HT1080 (cell line): Measurements from ENCODE around the gene TEK. TPM values are rescaled to one million over a fixed set of nuclear protein-coding genes. Genes with fewer than 3 reads are reported as not detected.
"Not testable (repeated sequence)": the region's sequence is repeated elsewhere in the genome, so short reads cannot be mapped to it uniquely, and the experiment has no call there.

ENCODE experiments used
- DNase-seq: peaks from one replicate; pipeline ENCODE4 v3.0.0-alpha.2; 2015; ENCODE audit warnings: low read depth
- small RNA-seq: library from RNA; depleted of rRNA; stranded (forward); fragments of <200 nt; gene quantifications from one replicate; pipeline ENCODE3, GENCODE V24; 2014
- total RNA-seq: library from RNA; depleted of rRNA; stranded (reverse); fragments of >200 nt; shearing (Covaris generic); gene quantifications from 2 replicates; pipeline ENCODE4 v1.2.3, GENCODE V29; 2014; rRNA removed

TEK gene
- total RNA-seq, 1 experiment from 2014 or later: 0.26 TPM

DNA sequence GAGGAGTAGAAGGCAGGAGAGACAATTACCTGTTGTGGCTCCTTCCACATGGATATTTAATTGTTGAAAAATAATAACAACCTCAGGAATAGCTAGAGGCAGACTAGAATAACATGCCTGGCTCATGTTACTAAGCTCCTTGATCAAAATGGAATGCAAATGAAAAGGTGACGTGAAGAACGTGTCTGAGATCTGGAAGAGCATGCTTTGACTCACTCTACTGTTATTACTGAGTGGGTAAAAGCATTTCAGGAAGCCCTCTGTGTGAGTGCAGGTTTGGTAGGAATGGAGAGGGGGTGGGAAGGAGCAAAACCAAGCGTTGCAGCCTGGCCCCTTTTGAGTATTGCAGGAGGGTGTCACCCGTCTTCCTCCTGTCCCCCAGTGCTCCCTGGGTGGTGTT lies 103.2 kb downstream of the TEK start:
- DNase-seq: no peak

DNA sequence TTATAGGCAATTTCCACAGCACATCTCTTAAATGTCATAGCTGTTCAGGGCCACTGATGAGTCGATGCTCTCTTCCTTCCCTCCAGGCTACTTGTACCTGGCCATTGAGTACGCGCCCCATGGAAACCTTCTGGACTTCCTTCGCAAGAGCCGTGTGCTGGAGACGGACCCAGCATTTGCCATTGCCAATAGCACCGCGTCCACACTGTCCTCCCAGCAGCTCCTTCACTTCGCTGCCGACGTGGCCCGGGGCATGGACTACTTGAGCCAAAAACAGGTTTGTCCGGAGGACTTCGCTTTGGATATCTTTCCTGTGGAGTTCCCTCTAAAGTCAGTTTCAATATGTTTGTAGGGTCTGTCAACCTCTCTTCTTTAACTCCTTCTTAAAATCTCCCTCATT lies 103.6 kb downstream of the TEK start:
- DNase-seq: no peak

DNA sequence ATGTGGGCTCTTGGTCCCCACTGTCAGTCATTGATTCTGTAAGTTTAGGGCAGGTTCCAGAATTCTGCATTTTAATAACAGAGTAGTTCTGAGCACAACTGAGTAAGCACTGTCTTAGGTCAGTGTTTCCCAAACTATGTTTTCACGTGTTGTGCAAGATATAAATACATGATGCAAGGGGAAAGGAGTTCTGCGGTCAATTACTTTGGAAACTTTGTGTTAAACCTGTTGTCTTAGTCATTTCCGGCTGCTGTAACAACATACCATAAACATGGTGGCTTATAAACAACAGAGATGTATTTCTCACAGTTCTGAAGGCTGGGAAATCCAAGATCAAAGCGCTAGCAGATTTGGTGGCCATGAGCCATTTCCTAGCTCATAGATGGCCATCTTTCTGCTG lies 118.2 kb downstream of the TEK start:
- peak; percentile 76 for DNase-seq

DNA sequence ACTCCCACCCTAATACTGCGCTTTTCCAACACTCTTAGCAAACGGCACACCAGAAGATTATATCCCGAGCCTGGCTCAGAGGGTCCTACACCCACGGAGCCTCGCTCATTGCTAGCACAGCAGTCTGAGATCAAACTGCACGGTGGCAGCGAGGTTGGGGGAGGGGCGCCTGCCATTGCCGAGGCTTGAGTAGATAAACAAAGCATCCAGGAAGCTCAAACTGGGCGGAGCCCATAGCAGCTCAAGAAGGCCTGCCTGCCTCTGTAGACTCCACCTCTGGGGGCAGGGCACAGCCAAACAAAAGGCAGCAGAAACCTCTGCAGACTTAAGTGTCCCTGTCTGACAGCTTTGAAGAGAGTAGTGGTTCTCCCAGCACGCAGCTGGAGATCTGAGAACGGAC lies 130.6 kb downstream of the TEK start:
- not testable (repeated sequence) for DNase-seq

DNA sequence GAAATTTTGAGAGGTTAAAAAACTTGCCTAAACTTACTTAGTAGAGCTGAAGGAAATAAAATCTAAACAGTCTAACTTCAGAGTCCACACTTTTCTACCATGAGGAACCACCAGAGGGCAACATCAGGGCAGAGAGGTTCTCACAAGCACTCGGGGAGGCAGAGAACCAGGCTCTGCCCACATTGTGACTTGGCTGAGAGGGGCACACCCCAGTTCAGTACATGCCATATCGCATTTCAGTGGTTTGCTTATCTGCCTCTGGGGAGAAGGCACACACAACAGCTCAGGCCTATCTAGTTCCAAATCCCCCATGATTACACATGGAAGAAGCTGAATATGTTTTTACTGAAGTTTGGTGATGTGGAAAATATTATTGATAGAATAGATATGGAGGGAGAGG lies 138.7 kb downstream of the TEK start:
- DNase-seq: peak; percentile 66

DNA sequence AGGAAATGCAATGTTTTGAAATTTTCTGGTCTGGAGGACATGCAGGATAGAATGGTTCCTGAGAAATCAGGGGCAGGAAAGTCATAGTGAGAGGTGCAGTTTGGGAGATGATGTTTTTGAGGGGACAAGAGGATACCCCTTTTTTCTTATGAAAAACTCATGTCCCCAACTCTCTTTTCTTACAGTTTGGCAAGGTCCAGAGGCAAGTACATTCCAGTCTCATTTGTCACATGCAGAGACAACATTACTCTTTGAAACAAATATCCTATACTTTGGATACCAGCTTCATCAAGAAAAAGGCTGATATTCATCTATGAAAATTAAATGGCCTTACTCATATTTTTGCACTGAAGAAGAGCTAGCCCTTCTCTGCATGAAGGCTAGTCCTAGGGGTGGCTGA lies 139.7 kb downstream of the TEK start:
- no peak for DNase-seq

DNA sequence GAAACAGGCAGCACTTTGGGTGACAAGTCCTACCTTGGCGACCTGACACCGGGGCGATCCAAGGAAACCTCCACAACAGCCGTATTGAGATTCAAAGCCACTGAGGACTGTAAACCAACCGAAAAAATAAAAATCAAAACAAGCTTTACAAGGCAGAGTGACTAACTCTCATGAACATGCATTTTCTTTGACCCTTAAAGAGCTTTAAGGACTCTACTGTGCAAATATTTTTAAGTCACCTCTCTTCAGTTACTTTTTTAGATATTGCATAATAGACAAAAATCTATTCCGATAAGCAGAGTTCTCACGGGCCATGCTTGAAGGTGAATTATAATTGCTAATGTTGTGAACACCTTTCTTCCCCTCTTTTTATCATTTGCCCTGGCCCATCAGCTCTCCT lies 149.6 kb downstream of the TEK start:
- DNase-seq: no peak

DNA sequence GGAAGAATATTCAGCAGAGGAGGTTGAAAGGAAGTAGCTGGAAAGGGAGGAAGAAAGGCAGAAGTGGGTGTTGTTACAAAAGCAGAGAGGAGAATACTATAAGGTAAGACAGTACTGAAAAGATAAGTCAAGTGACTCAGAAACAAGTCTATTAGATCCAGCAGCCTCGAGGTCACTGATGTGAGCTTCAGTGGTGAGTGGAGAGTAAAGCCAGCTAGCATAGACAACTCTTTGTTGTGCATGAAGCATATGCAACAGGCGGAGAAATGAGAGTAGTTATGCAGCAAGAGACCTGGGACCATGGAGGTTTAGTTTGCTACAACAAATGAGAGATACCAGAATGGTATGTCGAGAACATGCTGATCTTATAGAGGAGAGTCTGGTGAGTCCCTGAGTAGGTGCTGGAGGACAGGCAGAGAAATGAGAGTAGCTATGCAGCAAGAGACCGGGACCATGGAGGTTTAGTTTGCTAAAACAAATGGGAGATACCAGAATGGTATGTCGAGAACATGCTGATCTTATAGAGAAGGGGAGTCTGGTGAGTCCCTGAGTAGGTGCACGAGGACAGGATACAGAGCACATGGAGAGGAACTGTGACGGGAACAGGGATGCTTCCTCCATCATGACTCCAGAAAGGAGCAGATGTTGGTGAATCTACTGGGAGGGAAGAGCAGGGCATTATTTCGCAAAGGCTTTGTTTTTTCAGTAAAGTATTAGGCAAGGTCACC lies 151.9 kb downstream of the TEK start:
- DNase-seq: no peak

DNA sequence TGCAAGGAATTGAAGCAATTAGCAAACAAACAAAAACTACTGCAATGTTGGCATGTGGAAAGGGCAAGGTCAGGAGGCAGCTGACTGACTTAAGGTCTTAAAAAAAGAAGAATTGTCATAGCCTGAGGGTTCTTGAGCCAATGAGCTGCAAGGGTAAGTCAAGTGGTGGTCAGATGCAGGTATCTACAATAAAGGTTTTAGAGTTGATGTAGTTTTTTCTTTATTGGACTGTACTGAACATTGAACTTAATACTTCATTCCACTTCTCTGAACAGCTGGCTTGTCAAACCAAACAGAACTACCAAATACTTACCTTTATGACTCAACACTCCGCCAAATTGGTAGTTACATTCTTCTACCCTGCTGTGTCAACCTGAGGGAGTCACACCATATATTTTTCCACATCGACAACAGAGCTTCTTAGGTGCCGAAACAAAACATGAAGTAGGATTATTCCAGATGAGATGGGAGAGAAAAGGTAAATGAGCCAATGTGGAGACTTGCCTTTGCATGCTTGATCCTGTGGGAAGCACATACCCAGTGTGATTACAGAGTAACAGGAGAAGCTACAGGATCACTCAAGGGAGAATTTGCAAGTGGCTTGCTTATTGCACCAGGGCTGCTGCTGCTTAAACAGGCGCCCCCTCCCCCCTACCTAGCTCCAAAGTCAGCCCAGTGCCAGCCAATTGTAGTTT lies 152.6 kb downstream of the TEK start:
- DNase-seq: peak; percentile 36

DNA sequence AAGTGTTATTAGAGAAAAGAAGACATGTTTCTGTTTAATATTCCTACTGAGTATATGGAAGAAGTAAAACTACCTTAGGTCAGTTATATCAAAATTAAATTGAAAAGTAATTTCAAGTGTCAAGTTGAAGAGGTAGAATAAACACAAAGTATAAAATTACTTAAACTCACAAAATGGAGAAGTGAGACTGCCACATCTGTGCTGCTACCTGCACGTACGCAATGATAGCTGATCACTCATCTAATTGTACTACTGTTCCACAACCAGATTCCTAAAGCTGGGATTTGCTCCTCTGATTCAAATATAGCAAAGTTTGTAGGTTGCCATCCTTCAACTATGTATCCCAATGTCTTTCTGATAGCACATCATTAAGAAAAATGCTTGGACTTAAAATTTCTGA lies 163.1 kb downstream of the TEK start:
- no peak for DNase-seq

DNA sequence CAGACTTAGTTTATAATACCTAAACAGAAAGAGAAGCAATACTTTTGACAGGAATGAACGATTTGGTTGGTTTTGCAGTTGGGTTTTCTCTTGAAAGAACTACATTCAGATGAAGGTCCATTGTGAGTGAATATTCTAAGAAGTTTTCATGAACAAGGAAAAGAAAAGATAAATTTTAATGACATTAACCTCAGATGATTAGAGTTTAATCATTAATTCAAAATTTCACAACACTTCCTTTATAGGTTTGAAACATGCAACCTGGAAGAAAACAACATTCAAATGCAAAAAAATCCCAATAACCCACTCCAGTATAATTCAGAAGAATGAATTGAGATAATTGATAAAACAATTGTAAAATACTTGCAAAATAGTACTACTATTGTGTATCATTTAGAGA lies 164.2 kb downstream of the TEK start:
- no peak for DNase-seq

DNA sequence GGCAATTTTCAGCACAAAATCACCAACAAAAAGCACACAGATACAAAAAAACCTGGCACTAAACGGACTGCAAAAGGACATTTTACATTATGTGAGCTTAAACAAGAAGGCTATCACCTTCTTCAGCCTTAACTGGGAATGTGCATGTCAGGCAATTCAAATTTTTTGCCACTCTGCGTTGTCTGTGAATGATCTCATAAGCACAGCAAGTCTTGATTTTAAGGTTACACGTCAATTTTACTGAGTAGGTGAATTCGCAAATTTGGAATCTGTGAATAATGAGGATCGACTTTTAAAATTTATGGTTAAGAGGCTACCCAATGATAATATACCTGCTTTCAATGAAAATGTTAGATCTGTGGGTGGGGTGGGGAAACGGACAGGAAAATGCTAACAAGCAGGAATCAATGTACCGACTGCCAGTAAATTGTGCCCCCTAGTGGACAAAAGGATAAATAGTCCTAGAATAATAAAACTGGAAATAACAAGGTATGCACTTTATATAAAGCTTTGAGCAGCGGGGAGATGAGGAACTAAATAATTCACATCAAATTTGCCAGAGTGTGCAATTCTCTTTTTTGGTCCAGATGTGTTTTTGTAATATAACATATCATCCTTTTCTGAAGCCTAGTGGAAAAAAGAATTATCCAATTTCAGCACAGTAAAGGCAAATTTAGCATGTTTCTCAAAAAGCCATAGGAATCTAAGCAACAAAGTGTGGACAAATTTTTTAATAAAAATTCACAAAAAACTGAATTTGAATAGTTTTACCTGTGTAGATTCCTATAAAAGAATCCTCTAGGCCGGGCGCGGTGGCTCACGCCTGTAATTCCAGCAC lies 167.4 kb downstream of the TEK start:
- peak; percentile 54 for DNase-seq

DNA sequence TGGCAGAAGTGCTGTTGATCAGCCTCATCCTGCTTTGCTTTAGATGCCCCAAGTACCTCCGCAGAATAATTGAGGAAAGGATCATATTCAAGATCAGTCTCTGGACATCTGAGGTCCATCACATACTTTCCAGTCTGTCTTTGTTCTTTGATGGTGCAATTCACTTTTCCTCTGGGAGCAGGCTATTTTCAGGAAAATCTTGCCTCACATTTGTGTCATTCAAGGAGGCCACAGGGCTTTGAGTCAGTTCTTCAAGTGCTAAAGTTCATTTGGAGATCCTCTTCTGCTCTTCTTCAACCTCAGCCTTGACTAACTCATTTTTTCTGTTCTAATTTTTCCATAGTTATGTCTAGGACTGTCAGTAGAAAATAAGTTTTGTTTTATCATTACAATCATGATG lies 169.3 kb downstream of the TEK start:
- DNase-seq: no peak

DNA sequence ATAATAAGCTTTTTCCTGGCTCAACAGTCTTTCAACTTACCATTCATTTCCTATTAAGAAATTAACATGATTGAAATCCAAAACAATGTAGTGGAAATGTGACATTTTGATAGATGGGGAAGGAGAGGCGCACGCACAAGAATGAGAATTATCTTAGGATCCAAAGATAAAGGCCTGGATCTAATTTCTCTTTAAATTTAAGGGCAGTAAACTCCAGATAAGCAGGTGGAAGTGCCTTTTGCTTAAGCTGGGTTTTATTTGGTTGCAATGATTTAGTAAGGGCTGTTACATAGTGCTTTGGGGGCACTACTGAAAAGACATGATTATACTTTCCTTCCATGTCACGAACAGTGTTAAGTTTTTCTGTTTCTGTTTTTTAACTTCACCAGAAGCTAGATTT lies 170.6 kb downstream of the TEK start:
- no peak for DNase-seq

Small RNA genes within 50 kb of the gene (small RNA-seq; reads per million reads assigned to genes)
- gene AL355433.1 (not detected), gene RNA5SP280 (not detected)

Other genes starting within 250 kb of the TEK start
- gene CAAP1, start 216.4 kb upstream of the TEK start, total RNA-seq: 26.1 and 26.3 TPM in 2 replicates
- 34.3 and 54.6 TPM in 2 replicates for gene PLAA, start 162.0 kb upstream of the TEK start, total RNA-seq
- 11.0 and 14.0 TPM in 2 replicates for gene IFT74, start 152.8 kb upstream of the TEK start, total RNA-seq
- gene LRRC19, start 103.6 kb upstream of the TEK start, total RNA-seq: not detected in 2 replicates
- gene EQTN, start 187.9 kb downstream of the TEK start, total RNA-seq: not detected in 2 replicates